Vagina (tissue), 2 donors: ENCODE results near the gene GPR162. TPM values are rescaled to one million over a fixed set of nuclear protein-coding genes. Genes with fewer than 3 reads are reported as not detected.

Source experiments
- DNase-seq, 2 donors: peaks; one replicate each; pipeline ENCODE4 v3.0.0-alpha.2; 2017; ENCODE audit errors: extremely low spot score in 2 of 2
- H3K27ac ChIP-seq: fragments of 200-600 bp; sonication (generic); one replicate; pipeline ENCODE4 v1.5.1; 2019
- H3K27me3 ChIP-seq: fragments of 200-600 bp; sonication (generic); one replicate; pipeline ENCODE4 v1.5.1; 2019
- H3K36me3 ChIP-seq, 2 donors: fragments of 200-600 bp; sonication (generic); one replicate each; pipeline ENCODE4 v1.5.1; 2017 to 2019
- H3K4me1 ChIP-seq: fragments of 200-600 bp; sonication (generic); one replicate; pipeline ENCODE4 v1.5.1; 2019
- H3K4me3 ChIP-seq, 2 donors: fragments of 200-600 bp; sonication (generic); 1 replicate in 1 of 2; 2 replicates in 1 of 2; pipeline ENCODE4 v1.5.1; 2016 to 2019
- H3K9me3 ChIP-seq: fragments of 200-600 bp; sonication (generic); one replicate; pipeline ENCODE4 v1.5.1; 2019
- CTCF ChIP-seq, 3 experiments: fragments of 450-650 bp in 2 of 3; fragments of 200-600 bp in 1 of 3; sonication (generic) in 1 of 3; IDR thresholded peaks; one replicate each; pipeline ENCODE4 v1.5.1; 2017 to 2019; ENCODE audit warnings: antibody characterized with exemption in 3 of 3, mild to moderate bottlenecking in 2 of 3, moderate library complexity in 2 of 3
- POLR2A ChIP-seq, 2 donors: fragments of 450-650 bp; IDR thresholded peaks; one replicate each; pipeline ENCODE4 v1.6.1; 2017; ENCODE audit warnings: antibody characterized with exemption in 2 of 2, mild to moderate bottlenecking in 2 of 2, moderate library complexity in 2 of 2
- POLR2AphosphoS5 ChIP-seq, 2 donors: sonication (generic); formaldehyde crosslinking; IDR thresholded peaks; one replicate each; pipeline ENCODE4 v1.9.0; 2017; ENCODE audit warnings: antibody characterized with exemption in 2 of 2, mild to moderate bottlenecking in 2 of 2, low read depth in 1 of 2; ENCODE audit not compliant: insufficient read depth in 1 of 2
- intact Hi-C: fragments of 100-400 bp; cut with DNase I; formaldehyde crosslinking; loops from one replicate; pipeline ENCODE4 v1.15.1; 2023
- total RNA-seq: library from RNA; depleted of rRNA; stranded (reverse); fragments of >200 nt; gene quantifications from one replicate; pipeline ENCODE4 v1.2.3, GENCODE V29; 2016

Gene GPR162
- total RNA-seq, 1 donor from 2014 or later: 3.2 TPM

GRCh38 chr12:6832125-6832524, 10.5 kb downstream of the GPR162 start:
- no peaks in the 10 kb centered on the region for H3K27me3 ChIP-seq
- H3K9me3 ChIP-seq: no peaks in the 10 kb centered on the region
- no peak overlapping the region for H3K4me3 ChIP-seq
- TF ChIP-seq POLR2A (IDR thresholded peaks at IDR 0.05): no peak
- TF ChIP-seq POLR2AphosphoS5 (IDR thresholded peaks at IDR 0.05; ENCODE audit: insufficient read depth in 1 of 2, low read depth in 1 of 2): no peak
- TF ChIP-seq CTCF (IDR thresholded peaks at IDR 0.05): no peak
- intact Hi-C loops: no loop called here
- H3K36me3 ChIP-seq: peaks cover 0 to 13% of the 10 kb centered on the region in 2 donors
- DNase-seq: no peak
- peaks cover 23% of the 10 kb centered on the region for H3K4me1 ChIP-seq
- H3K27ac ChIP-seq: no peak overlapping the region

- peaks cover 0 to 22% of the 10 kb centered on the region in 2 donors for H3K36me3 ChIP-seq
- intact Hi-C loops: no loop called here
- H3K27ac ChIP-seq: no peak overlapping the region
Measured at GRCh38 chr12:6833189-6833890, 11.7 kb downstream of the GPR162 start.

GRCh38 chr12:6834254-6834653, 12.6 kb downstream of the GPR162 start:
- peaks cover 0 to 22% of the 10 kb centered on the region in 2 donors for H3K36me3 ChIP-seq

More at GRCh38 chr12:6833189-6833890, 11.7 kb downstream of the GPR162 start:
- TF ChIP-seq POLR2A (IDR thresholded peaks at IDR 0.05) (no peak), POLR2AphosphoS5 (IDR thresholded peaks at IDR 0.05; ENCODE audit: insufficient read depth in 1 of 2, low read depth in 1 of 2) (no peak)
- Histone ChIP-seq H3K9me3 (no peaks in the 10 kb centered on the region), H3K27me3 (no peaks in the 10 kb centered on the region), H3K4me1 (peaks cover 14% of the 10 kb centered on the region), H3K4me3 (no peak overlapping the region)
- no peak for DNase-seq

GRCh38 chr12:6834873-6835272, 13.3 kb downstream of the GPR162 start:
- no peak for DNase-seq
- H3K9me3 ChIP-seq: no peaks in the 10 kb centered on the region
- H3K36me3 ChIP-seq: peaks cover 0 to 22% of the 10 kb centered on the region in 2 donors
- no peak for TF ChIP-seq POLR2A (IDR thresholded peaks at IDR 0.05)
- no peak for TF ChIP-seq CTCF (IDR thresholded peaks at IDR 0.05)
- no peaks in the 10 kb centered on the region for H3K27me3 ChIP-seq
- intact Hi-C loops: no loop called here
- H3K4me3 ChIP-seq: no peak overlapping the region
- H3K4me1 ChIP-seq: peaks cover 4% of the 10 kb centered on the region
- H3K27ac ChIP-seq: no peak overlapping the region

More at GRCh38 chr12:6834254-6834653, 12.6 kb downstream of the GPR162 start:
- intact Hi-C loops: no loop called here
- H3K27ac ChIP-seq: no peak overlapping the region
- no peak for DNase-seq
- no peak for TF ChIP-seq POLR2A (IDR thresholded peaks at IDR 0.05)
- TF ChIP-seq CTCF (IDR thresholded peaks at IDR 0.05): no peak
- no peak for TF ChIP-seq POLR2AphosphoS5 (IDR thresholded peaks at IDR 0.05; ENCODE audit: insufficient read depth in 1 of 2, low read depth in 1 of 2)
- H3K27me3 ChIP-seq: no peaks in the 10 kb centered on the region
- H3K4me3 ChIP-seq: no peak overlapping the region
- peaks cover 10% of the 10 kb centered on the region for H3K4me1 ChIP-seq
- no peaks in the 10 kb centered on the region for H3K9me3 ChIP-seq

- no peaks in the 10 kb centered on the region for H3K9me3 ChIP-seq
- no peaks in the 10 kb centered on the region for H3K27me3 ChIP-seq
- H3K4me1 ChIP-seq: no peaks in the 10 kb centered on the region
- TF ChIP-seq POLR2A (IDR thresholded peaks at IDR 0.05) (no peak), POLR2AphosphoS5 (IDR thresholded peaks at IDR 0.05; ENCODE audit: insufficient read depth in 1 of 2, low read depth in 1 of 2) (no peak), CTCF (IDR thresholded peaks at IDR 0.05) (no peak)
- intact Hi-C loops: no loop called here
- peaks cover 0 to 22% of the 10 kb centered on the region in 2 donors for H3K36me3 ChIP-seq
- no peak overlapping the region for H3K4me3 ChIP-seq
- no peak for DNase-seq
- no peak overlapping the region for H3K27ac ChIP-seq
Measured at GRCh38 chr12:6836851-6837250, 15.2 kb downstream of the GPR162 start.
